ENCODE data around the gene CHMP2A. TPM values are rescaled to one million over a fixed set of nuclear protein-coding genes. Genes with fewer than 3 reads are reported as not detected.

The CHMP2A gene
- total and polyA plus RNA-seq, 2 of the 13 experiments (the other 11 are each of a cell fraction or from before 2014, with no cell fraction given) = 49.7 to 55.0 TPM

GRCh38 chr19:58569943-58570670 is 15.2 kb upstream of the CHMP2A start (continued):
- TF ChIP-seq NFAT5 (CRISPR knock-in tag; IDR thresholded peaks at IDR 0.05) (no peak), POLR2AphosphoS5 (IDR thresholded peaks at IDR 0.05; ENCODE audit: low read depth, low read length) (no peak), GFI1 (CRISPR knock-in tag; IDR thresholded peaks at IDR 0.05; ENCODE audit: borderline replicate concordance) (no peak), AGO2 (optimal IDR thresholded peaks at IDR 0.05; ENCODE audit: low read depth, low read length) (peak; percentile 10), XBP1 (CRISPR knock-in tag; IDR thresholded peaks at IDR 0.05) (no peak), ZC3H13 (CRISPR knock-in tag; IDR thresholded peaks at IDR 0.05) (0 out of 2 replicates have a peak, but pooled peaks have one; percentile 31)
